ENCODE results near the gene MESD. TPM values are rescaled to one million over a fixed set of nuclear protein-coding genes. Genes with fewer than 3 reads are reported as not detected.

Gene MESD
- total and polyA plus RNA-seq, 12 donors, result 13.2 to 56.1 (median 25.6) TPM

- intact Hi-C loops (cut with DNase I), result no loop called here
- Histone ChIP-seq H3K36me3 (replicated peaks in 1 of 2) (no peaks in the 10 kb centered on the region), H3K27ac (no peak overlapping the region), H3K4me3 (no peak overlapping the region), H3K27me3 (no peaks in the 10 kb centered on the region), H3K9me3 (replicated peaks in 1 of 3) (no peaks in the 10 kb centered on the region), H3K4me1 (replicated peaks in 1 of 2) (peaks cover 21 to 46% of the 10 kb centered on the region in 2 donors)
- TF ChIP-seq POLR2A (IDR thresholded peaks at IDR 0.05), result no peak
- TF ChIP-seq, protein P1, sequence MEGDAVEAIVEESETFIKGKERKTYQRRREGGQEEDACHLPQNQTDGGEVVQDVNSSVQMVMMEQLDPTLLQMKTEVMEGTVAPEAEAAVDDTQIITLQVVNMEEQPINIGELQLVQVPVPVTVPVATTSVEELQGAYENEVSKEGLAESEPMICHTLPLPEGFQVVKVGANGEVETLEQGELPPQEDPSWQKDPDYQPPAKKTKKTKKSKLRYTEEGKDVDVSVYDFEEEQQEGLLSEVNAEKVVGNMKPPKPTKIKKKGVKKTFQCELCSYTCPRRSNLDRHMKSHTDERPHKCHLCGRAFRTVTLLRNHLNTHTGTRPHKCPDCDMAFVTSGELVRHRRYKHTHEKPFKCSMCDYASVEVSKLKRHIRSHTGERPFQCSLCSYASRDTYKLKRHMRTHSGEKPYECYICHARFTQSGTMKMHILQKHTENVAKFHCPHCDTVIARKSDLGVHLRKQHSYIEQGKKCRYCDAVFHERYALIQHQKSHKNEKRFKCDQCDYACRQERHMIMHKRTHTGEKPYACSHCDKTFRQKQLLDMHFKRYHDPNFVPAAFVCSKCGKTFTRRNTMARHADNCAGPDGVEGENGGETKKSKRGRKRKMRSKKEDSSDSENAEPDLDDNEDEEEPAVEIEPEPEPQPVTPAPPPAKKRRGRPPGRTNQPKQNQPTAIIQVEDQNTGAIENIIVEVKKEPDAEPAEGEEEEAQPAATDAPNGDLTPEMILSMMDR (IDR thresholded peaks at IDR 0.05), result no peak
- 78 to 100% (median 92%) methylated on average over 1 of the region's 1 CpG for WGBS, 4 donors
- no peak for DNase-seq
Observed at GRCh38 chr15:80986487-80986886, 3.1 kb downstream of the MESD start.

GRCh38 chr15:80985981-80986380 is 3.6 kb downstream of the MESD start:
- peaks cover 21 to 46% of the 10 kb centered on the region in 2 donors for H3K4me1 ChIP-seq (replicated peaks in 1 of 2)
- intact Hi-C loops (cut with DNase I), result no loop called here

DNA sequence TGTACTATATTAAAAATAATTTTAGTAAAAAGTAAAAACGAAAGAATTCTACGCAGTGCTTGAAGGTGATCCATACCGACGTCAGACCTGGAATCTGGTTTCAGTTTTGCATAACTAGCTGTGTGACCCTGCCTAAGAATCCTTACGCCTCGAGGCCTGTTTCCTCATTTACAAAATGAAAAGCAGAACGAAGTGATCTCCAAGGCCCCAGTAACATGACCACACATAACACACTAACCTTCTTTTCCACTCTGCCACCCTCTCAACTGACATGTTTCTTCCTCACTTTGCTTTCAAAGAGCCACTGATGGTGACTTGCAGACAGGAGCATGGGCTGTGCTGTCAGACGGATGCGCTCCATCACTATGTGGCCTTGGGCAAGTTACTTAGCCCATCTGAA is 4.8 kb downstream of the MESD start:
- Histone ChIP-seq H3K27ac (peak overlapping the region; percentile 21 to 84 (median 49)), H3K36me3 (replicated peaks in 1 of 2) (peaks cover 0 to 10% of the 10 kb centered on the region in 2 donors), H3K4me3 (peak overlapping the region in 1 of 4 donors; percentile 33), H3K9me3 (replicated peaks in 1 of 3) (no peaks in the 10 kb centered on the region), H3K27me3 (no peaks in the 10 kb centered on the region), H3K4me1 (replicated peaks in 1 of 2) (peaks cover 12 to 46% of the 10 kb centered on the region in 2 donors)
- intact Hi-C loops (cut with DNase I), result no loop called here
- TF ChIP-seq, protein P1 (IDR thresholded peaks at IDR 0.05), result no peak
- no peak for TF ChIP-seq POLR2A (IDR thresholded peaks at IDR 0.05)
- 24 to 49% (median 34%) methylated on average over 9 of the region's 9 CpGs for WGBS, 4 donors
- peak; percentile 34 to 67 (median 54) for DNase-seq

More at GRCh38 chr15:80985981-80986380, 3.6 kb downstream of the MESD start:
- Histone ChIP-seq H3K27ac (peak overlapping the region in 1 of 5 donors; percentile 83), H3K4me3 (no peak overlapping the region), H3K27me3 (no peaks in the 10 kb centered on the region), H3K36me3 (replicated peaks in 1 of 2) (no peaks in the 10 kb centered on the region), H3K9me3 (replicated peaks in 1 of 3) (no peaks in the 10 kb centered on the region)
- 91 to 96% (median 92%) methylated on average over 5 of the region's 5 CpGs for WGBS, 4 donors
- TF ChIP-seq, protein P1 (IDR thresholded peaks at IDR 0.05), result no peak
- TF ChIP-seq POLR2A (IDR thresholded peaks at IDR 0.05), result no peak
- no peak for DNase-seq

GRCh38 chr15:80982839-80983238 is 6.8 kb downstream of the MESD start:
- DNase-seq, result no peak
- H3K4me1 ChIP-seq (replicated peaks in 1 of 2), result peaks cover 2 to 34% of the 10 kb centered on the region in 2 donors
- no peak overlapping the region for H3K4me3 ChIP-seq
- no peak for TF ChIP-seq POLR2A (IDR thresholded peaks at IDR 0.05)
- TF ChIP-seq, protein P1 (IDR thresholded peaks at IDR 0.05), result no peak
- peaks cover 0 to 30% of the 10 kb centered on the region in 2 donors for H3K36me3 ChIP-seq (replicated peaks in 1 of 2)
- H3K27ac ChIP-seq, result no peak overlapping the region
- no peaks in the 10 kb centered on the region for H3K27me3 ChIP-seq
- WGBS, 4 donors, result 70 to 97% (median 90%) methylated on average over 5 of the region's 5 CpGs
- H3K9me3 ChIP-seq (replicated peaks in 1 of 3), result no peaks in the 10 kb centered on the region
- intact Hi-C loops (cut with DNase I), result no loop called here
